ENCODE data around the gene BTF3. TPM values are rescaled to one million over a fixed set of nuclear protein-coding genes. Genes with fewer than 3 reads are reported as not detected.

BTF3 gene
- total RNA-seq, 1 experiment from 2014 or later = 635 TPM

DNA sequence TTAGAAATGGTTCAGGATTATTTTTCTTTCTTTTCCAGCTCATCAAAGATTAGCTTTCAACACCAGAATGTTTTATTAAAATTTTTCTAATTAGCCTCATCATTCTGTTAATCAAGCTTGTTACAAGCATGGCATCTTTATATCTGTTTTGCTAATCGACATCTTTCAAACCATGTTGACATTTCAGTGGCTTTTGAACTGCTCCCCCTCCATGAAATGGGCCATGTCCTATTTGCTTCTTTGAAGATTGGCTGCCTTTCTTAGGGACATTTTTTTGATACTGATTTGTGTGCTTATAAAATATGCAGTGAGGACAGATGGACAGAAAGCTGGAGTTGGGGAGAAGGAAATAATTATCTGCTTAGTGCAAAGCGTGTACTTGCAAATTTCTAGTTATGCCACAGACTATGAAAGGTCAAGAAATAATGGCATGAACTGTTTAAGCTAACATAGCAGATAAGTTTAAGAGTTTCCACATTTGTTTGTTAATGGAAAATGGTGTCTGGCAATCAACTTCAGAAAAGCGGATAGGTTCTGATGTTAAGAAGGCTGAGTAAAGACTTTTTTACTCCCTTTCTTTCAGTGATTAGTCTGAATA is 27.5 kb downstream of the BTF3 start:
- Histone ChIP-seq H3K27me3 (ENCODE audit: insufficient read depth, low read depth) (no peaks in the 10 kb centered on the region), H3K4me2 (no peak overlapping the region), H3K4me3 (no peak overlapping the region), H3K4me1 (replicated peaks; ENCODE audit: insufficient read depth) (no peaks in the 10 kb centered on the region), H3F3A (ENCODE audit: insufficient read depth, low read depth) (no peaks in the 10 kb centered on the region), H3K79me2 (ENCODE audit: low read depth) (no peaks in the 10 kb centered on the region), H2AFZ (no peak overlapping the region), H3K9me3 (ENCODE audit: insufficient read depth, low read depth) (no peaks in the 10 kb centered on the region), H3K27ac (no peak overlapping the region), H3K9me2 (ENCODE audit: insufficient read depth) (no peaks in the 10 kb centered on the region), H4K20me1 (ENCODE audit: insufficient read depth) (no peaks in the 10 kb centered on the region), H3K36me3 (ENCODE audit: low read depth) (no peaks in the 10 kb centered on the region)
- BruUV-seq (replicated peaks) = no TSS peak
- ChIA-PET POLR2A (ENCODE audit: unreplicated experiment) (no interaction called here), CTCF (no interaction called here)
- TF ChIP-seq EZH2 (IDR thresholded peaks at IDR 0.05; ENCODE audit: low read depth) = no peak
- TF ChIP-seq, protein P1, sequence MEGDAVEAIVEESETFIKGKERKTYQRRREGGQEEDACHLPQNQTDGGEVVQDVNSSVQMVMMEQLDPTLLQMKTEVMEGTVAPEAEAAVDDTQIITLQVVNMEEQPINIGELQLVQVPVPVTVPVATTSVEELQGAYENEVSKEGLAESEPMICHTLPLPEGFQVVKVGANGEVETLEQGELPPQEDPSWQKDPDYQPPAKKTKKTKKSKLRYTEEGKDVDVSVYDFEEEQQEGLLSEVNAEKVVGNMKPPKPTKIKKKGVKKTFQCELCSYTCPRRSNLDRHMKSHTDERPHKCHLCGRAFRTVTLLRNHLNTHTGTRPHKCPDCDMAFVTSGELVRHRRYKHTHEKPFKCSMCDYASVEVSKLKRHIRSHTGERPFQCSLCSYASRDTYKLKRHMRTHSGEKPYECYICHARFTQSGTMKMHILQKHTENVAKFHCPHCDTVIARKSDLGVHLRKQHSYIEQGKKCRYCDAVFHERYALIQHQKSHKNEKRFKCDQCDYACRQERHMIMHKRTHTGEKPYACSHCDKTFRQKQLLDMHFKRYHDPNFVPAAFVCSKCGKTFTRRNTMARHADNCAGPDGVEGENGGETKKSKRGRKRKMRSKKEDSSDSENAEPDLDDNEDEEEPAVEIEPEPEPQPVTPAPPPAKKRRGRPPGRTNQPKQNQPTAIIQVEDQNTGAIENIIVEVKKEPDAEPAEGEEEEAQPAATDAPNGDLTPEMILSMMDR (conservative IDR thresholded peaks at IDR 0.05) = no peak
- intact Hi-C loops (cut with micrococcal nuclease; ENCODE audit: unreplicated experiment) = no loop called here
- DNase-seq = no peak

DNA sequence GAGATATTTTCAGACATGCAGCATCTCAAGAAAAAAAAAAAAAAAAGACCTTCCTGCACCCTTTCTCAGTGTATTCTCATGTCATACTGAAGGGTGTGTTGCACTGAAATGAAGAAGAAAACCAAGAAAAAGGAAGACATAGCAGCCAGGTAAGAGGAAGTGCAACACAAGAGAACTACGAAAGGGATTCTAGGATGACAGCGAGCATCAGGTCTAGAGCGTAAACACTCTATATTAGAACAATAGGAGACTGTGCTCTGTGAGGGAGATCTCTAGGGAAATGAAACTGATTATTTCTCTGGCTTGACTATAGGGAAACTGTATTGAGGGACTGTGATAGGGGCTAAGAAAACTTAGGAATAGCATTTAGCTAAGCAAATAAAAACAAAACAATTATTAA is 30.0 kb downstream of the BTF3 start:
- Histone ChIP-seq H3K79me2 (ENCODE audit: low read depth) (no peaks in the 10 kb centered on the region), H3K27ac (no peak overlapping the region), H3K4me2 (no peak overlapping the region), H3F3A (ENCODE audit: insufficient read depth, low read depth) (no peaks in the 10 kb centered on the region), H3K4me1 (replicated peaks; ENCODE audit: insufficient read depth) (0 out of 2 replicates have a peak, but pooled peaks cover 5% of the 10 kb centered on the region), H2AFZ (no peak overlapping the region), H3K9me3 (ENCODE audit: insufficient read depth, low read depth) (no peaks in the 10 kb centered on the region), H3K27me3 (ENCODE audit: insufficient read depth, low read depth) (no peaks in the 10 kb centered on the region), H3K4me3 (no peak overlapping the region), H4K20me1 (ENCODE audit: insufficient read depth) (no peaks in the 10 kb centered on the region), H3K36me3 (ENCODE audit: low read depth) (no peaks in the 10 kb centered on the region), H3K9me2 (ENCODE audit: insufficient read depth) (no peaks in the 10 kb centered on the region)
- no peak for TF ChIP-seq EZH2 (IDR thresholded peaks at IDR 0.05; ENCODE audit: low read depth)
- TF ChIP-seq, protein P1 (conservative IDR thresholded peaks at IDR 0.05) = no peak
- ChIA-PET POLR2A (ENCODE audit: unreplicated experiment) (no interaction called here), CTCF (no interaction called here)
- no TSS peak for BruUV-seq (replicated peaks)
- no peak for DNase-seq
- intact Hi-C loops (cut with micrococcal nuclease; ENCODE audit: unreplicated experiment) = no loop called here

DNA sequence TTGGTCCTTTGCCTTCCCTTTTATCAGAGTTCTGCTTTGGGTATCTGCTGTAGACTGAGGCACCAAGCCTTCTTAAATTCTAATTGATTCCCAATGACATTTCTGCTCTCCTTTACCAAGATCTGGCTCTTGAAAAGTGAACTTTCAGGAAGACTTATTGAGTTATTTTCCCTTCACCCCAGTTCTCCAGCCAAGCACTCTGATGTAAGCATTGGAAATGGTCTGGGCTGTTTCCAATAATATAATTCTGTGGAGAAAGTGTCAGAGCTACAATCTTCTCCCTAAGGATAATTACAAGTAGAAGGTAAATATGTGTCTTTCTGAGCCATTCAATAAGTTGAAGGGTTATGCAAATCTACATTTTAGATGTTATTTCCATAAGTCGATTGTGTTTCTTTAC is 30.8 kb downstream of the BTF3 start:
- CTCF ChIA-PET = no interaction called here

More for the DNA sequence above, 30.8 kb downstream of the BTF3 start:
- POLR2A ChIA-PET (ENCODE audit: unreplicated experiment) = no interaction called here
- Histone ChIP-seq H3K9me3 (ENCODE audit: insufficient read depth, low read depth) (no peaks in the 10 kb centered on the region), H4K20me1 (ENCODE audit: insufficient read depth) (no peaks in the 10 kb centered on the region), H3K4me1 (replicated peaks; ENCODE audit: insufficient read depth) (0 out of 2 replicates have a peak, but pooled peaks cover 5% of the 10 kb centered on the region), H3K9me2 (ENCODE audit: insufficient read depth) (no peaks in the 10 kb centered on the region), H3K27me3 (ENCODE audit: insufficient read depth, low read depth) (no peaks in the 10 kb centered on the region), H3F3A (ENCODE audit: insufficient read depth, low read depth) (no peaks in the 10 kb centered on the region), H3K27ac (no peak overlapping the region), H3K79me2 (ENCODE audit: low read depth) (no peaks in the 10 kb centered on the region), H2AFZ (no peak overlapping the region), H3K4me2 (no peak overlapping the region), H3K36me3 (ENCODE audit: low read depth) (no peaks in the 10 kb centered on the region), H3K4me3 (no peak overlapping the region)
- intact Hi-C loops (cut with micrococcal nuclease; ENCODE audit: unreplicated experiment) = no loop called here
- DNase-seq = no peak
- TF ChIP-seq EZH2 (IDR thresholded peaks at IDR 0.05; ENCODE audit: low read depth) = no peak
- TF ChIP-seq, protein P1 (conservative IDR thresholded peaks at IDR 0.05) = no peak
- BruUV-seq (replicated peaks) = no TSS peak
